Naive thymus-derived CD4-positive, alpha-beta T cell (primary cell): ENCODE results near the gene SPATA3. TPM values are rescaled to one million over a fixed set of nuclear protein-coding genes. Genes with fewer than 3 reads are reported as not detected.

Experiments used
- ATAC-seq: fragments of 150-1000 bp; cut with Tn5 transposase; 2 replicates; pipeline ENCODE4 v1.10.0; 2021; ENCODE audit warnings: mild to moderate bottlenecking, moderate library complexity
- CTCF ChIA-PET: fragments of 350-600 bp; sonication (Branson Sonifier 250); formaldehyde crosslinking; loops from one replicate; lab custom pipeline; 2021; ENCODE audit warnings: antibody characterized with exemption; lab: Charles Lee
- POLR2A ChIA-PET: fragments of 350-600 bp; sonication (Branson Sonifier 250); formaldehyde crosslinking; loops from one replicate; lab custom pipeline; 2021; ENCODE audit warnings: antibody characterized with exemption, inconsistent platforms; lab: Charles Lee
- DNase-seq, 9 donors: peaks; one replicate each; pipeline versions ENCODE4 v3.0.0 to v3.0.0-alpha.2; 2020 to 2022; ENCODE audit warnings: mixed read lengths in 1 of 9
- H3K27ac ChIP-seq: one replicate; pipeline ENCODE4 v1.7.0; 2013; ENCODE audit warnings: mild to moderate bottlenecking, low read depth, low read length, moderate library complexity
- H3K27me3 ChIP-seq, 2 donors: one replicate each; pipeline ENCODE4 v1.7.0; 2013; ENCODE audit warnings: low read length in 2 of 2, mild to moderate bottlenecking in 2 of 2, moderate library complexity in 2 of 2; ENCODE audit not compliant: control insufficient read depth in 2 of 2, insufficient read depth in 2 of 2
- H3K36me3 ChIP-seq, 3 experiments: 1 replicate in 2 of 3; 2 replicates in 1 of 3; pipeline ENCODE4 v1.7.0; 2013; ENCODE audit warnings: low read length in 3 of 3, mild to moderate bottlenecking in 3 of 3, moderate library complexity in 1 of 3; ENCODE audit not compliant: insufficient read depth in 3 of 3, control insufficient read depth in 2 of 3
- H3K4me1 ChIP-seq, 2 donors: one replicate each; pipeline ENCODE4 v1.7.0; 2013; ENCODE audit warnings: low read length in 2 of 2, mild to moderate bottlenecking in 2 of 2, moderate library complexity in 1 of 2; ENCODE audit not compliant: control insufficient read depth in 2 of 2, insufficient read depth in 2 of 2
- H3K4me3 ChIP-seq: 2 replicates; pipeline ENCODE4 v1.7.0; 2013; ENCODE audit warnings: mild to moderate bottlenecking, low read length
- H3K9me3 ChIP-seq, 3 experiments: 1 replicate in 2 of 3; 2 replicates in 1 of 3; pipeline ENCODE4 v1.7.0; 2013; ENCODE audit warnings: low read length in 3 of 3; ENCODE audit not compliant: control insufficient read depth in 2 of 3
- H3K27ac Mint-ChIP-seq, 9 donors: one replicate each; pipeline ENCODE4 v1.8.0; 2020 to 2022; ENCODE audit warnings: mixed read lengths in 9 of 9, mild to moderate bottlenecking in 8 of 9, moderate library complexity in 5 of 9, inconsistent platforms in 2 of 9
- H3K27me3 Mint-ChIP-seq, 5 donors: one replicate each; pipeline ENCODE4 v1.8.0; 2021 to 2022; ENCODE audit warnings: mixed read lengths in 5 of 5, mild to moderate bottlenecking in 1 of 5
- H3K36me3 Mint-ChIP-seq, 5 donors: one replicate each; pipeline ENCODE4 v1.8.0; 2020 to 2022; ENCODE audit warnings: mixed read lengths in 5 of 5, mild to moderate bottlenecking in 3 of 5, inconsistent platforms in 1 of 5
- H3K4me1 Mint-ChIP-seq, 7 donors: one replicate each; pipeline ENCODE4 v1.8.0; 2020 to 2022; ENCODE audit warnings: mixed read lengths in 7 of 7, mild to moderate bottlenecking in 3 of 7, inconsistent platforms in 1 of 7
- H3K4me3 Mint-ChIP-seq, 10 donors: one replicate each; pipeline ENCODE4 v1.8.0; 2020 to 2022; ENCODE audit warnings: mild to moderate bottlenecking in 10 of 10, mixed read lengths in 10 of 10, moderate library complexity in 6 of 10, inconsistent platforms in 2 of 10
- H3K9me3 Mint-ChIP-seq, 11 donors: one replicate each; pipeline ENCODE4 v1.8.0; 2020 to 2022; ENCODE audit warnings: mixed read lengths in 11 of 11, mild to moderate bottlenecking in 4 of 11, inconsistent platforms in 1 of 11, moderate library complexity in 1 of 11
- intact Hi-C, 2 donors: fragments of 100-400 bp; cut with micrococcal nuclease; formaldehyde crosslinking; loops; one replicate each; pipeline ENCODE4 v1.15.1; 2023
- polyA plus RNA-seq, 2 donors: library from polyadenylated mRNA; unstranded; fragments of 300-500 nt; fragmentation: Illumina TruSeq; gene quantifications; one replicate each; pipeline ENCODE4 v1.2.3, GENCODE V29; 2021
- total RNA-seq, 6 experiments: library from RNA in 5 of 6; stranded (reverse) in 5 of 6; gene quantifications; 1 replicate in 5 of 6; 2 replicates in 1 of 6; pipeline ENCODE4 v1.2.3 and lab custom pipeline; 2021 to 2026

Gene SPATA3
- total and polyA plus RNA-seq, 7 experiments from 2014 or later: not detected

DNA sequence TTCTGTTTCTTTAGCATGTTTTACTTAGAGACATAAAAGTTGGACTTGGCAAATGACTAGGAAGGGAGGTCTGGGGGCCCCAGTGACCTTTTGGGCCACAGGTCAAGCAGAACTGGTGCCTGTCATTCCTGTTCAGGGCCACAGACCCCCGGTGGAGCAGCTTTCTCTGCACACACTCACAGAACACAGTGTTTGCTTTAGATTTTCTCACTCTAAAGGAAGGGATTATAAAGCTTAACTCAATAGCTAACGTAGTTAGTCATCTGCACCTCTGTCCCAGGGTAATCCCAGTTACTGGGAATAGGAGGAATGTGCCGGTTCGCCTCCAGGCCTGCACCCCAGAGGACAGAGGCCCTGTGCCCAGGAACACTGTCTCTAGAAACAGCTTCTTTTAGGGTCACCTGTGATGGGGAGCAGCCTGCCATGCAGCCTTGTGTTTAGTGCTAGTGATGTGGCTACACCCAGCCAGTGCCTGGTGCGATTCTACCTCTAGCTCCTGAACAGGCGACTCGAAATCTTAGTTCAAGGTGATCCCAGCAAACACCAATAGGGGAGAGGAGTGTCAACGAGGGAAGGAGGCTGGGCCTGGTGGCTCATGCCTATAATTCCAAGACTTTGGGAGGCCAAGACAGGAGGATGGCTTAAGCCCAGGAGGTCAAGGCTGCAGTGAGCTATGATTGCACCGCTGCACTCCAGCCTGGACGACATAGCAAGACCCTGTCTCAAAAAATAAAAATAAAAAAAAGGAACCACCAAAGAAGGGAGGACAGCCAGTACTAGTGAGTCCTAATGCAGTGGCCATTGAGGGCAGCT is 11.6 kb downstream of the SPATA3 start:
- Histone ChIP-seq H3K4me1 (no peaks in the 10 kb centered on the region), H3K36me3 (no peaks in the 10 kb centered on the region), H3K9me3 (no peaks in the 10 kb centered on the region), H3K27me3 (no peaks in the 10 kb centered on the region), H3K4me3 (no peak overlapping the region), H3K27ac (no peak overlapping the region)
- Mint-ChIP-seq H3K36me3 (peaks cover 0 to 9% (median 5%) of the 10 kb centered on the region in 5 donors), H3K4me3 (no peak overlapping the region), H3K27me3 (peaks cover 0 to 18% (median 10%) of the 10 kb centered on the region in 5 donors), H3K9me3 (peaks cover 0 to 12% (median 5%) of the 10 kb centered on the region in 11 donors), H3K4me1 (no peaks in the 10 kb centered on the region), H3K27ac (no peak overlapping the region)
- DNase-seq (no peak), ATAC-seq (no peak)
- intact Hi-C loops: no loop called here
- ChIA-PET CTCF (interaction anchor here (0.7 to 1.1 kb wide), 2 partner anchors 20 to 211 kb away, joined by 3 to 5 read pairs; no protein-coding TSS in a partner anchor), POLR2A (interaction anchor here (0.6 kb wide), 1 partner anchor 88 kb away, joined by 3 read pairs; no protein-coding TSS in a partner anchor)

DNA sequence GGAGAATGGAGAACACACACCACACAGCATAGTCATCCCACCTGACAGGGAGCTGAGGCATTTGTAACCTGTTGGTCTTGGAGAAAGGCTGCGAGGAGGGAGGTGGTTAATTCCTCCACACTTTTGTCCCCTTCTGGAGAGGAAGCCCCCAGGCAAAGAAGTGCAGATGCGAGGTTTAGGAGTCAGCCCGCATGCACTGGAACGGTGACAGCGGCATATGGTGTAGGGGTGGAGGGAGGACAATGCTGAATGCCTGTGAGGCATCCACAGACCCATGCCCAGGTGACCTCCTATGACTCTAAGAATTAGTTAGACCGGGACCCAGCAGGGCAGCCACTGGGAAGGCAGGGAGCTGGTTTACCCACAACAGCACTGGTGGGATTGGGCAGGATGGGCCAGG is 12.2 kb downstream of the SPATA3 start:
- CTCF ChIA-PET: interaction anchor here (0.5 kb wide), 1 partner anchor 40 kb away, joined by 3 read pairs; no protein-coding TSS in a partner anchor
- H3K27me3 Mint-ChIP-seq: peaks cover 0 to 15% (median 10%) of the 10 kb centered on the region in 5 donors

GRCh38 chr2:231009236-231009919 is 13.5 kb downstream of the SPATA3 start:
- CTCF ChIA-PET: no interaction called here
- H3K36me3 ChIP-seq: no peaks in the 10 kb centered on the region
- no peak overlapping the region for H3K27ac ChIP-seq
- Mint-ChIP-seq H3K4me1 (no peaks in the 10 kb centered on the region), H3K27me3 (peaks cover under 1 to 14% (median 10%) of the 10 kb centered on the region in 5 donors), H3K9me3 (peaks cover 0 to 12% (median 5%) of the 10 kb centered on the region in 11 donors), H3K36me3 (peaks cover 0 to 9% (median 5%) of the 10 kb centered on the region in 5 donors), H3K27ac (no peak overlapping the region), H3K4me3 (no peak overlapping the region)
- no peak for DNase-seq
- H3K4me3 ChIP-seq: no peak overlapping the region
- POLR2A ChIA-PET: no interaction called here
- H3K27me3 ChIP-seq: no peaks in the 10 kb centered on the region
- no peak for ATAC-seq
- intact Hi-C loops: no loop called here
- H3K9me3 ChIP-seq: no peaks in the 10 kb centered on the region
- H3K4me1 ChIP-seq: no peaks in the 10 kb centered on the region

More for the DNA sequence above, 12.2 kb downstream of the SPATA3 start:
- H3K4me1 Mint-ChIP-seq: no peaks in the 10 kb centered on the region
- H3K9me3 Mint-ChIP-seq: peaks cover 0 to 12% (median 5%) of the 10 kb centered on the region in 11 donors
- no peak overlapping the region for H3K4me3 Mint-ChIP-seq
- H3K4me3 ChIP-seq: no peak overlapping the region
- intact Hi-C loops: no loop called here
- H3K9me3 ChIP-seq: no peaks in the 10 kb centered on the region
- no peak overlapping the region for H3K27ac Mint-ChIP-seq
- no peak overlapping the region for H3K27ac ChIP-seq
- no peaks in the 10 kb centered on the region for H3K4me1 ChIP-seq
- H3K36me3 ChIP-seq: no peaks in the 10 kb centered on the region
- peak; percentile 8 for ATAC-seq
- H3K27me3 ChIP-seq: no peaks in the 10 kb centered on the region
- POLR2A ChIA-PET: no interaction called here
- DNase-seq: no peak
- H3K36me3 Mint-ChIP-seq: peaks cover 0 to 9% (median 5%) of the 10 kb centered on the region in 5 donors

DNA sequence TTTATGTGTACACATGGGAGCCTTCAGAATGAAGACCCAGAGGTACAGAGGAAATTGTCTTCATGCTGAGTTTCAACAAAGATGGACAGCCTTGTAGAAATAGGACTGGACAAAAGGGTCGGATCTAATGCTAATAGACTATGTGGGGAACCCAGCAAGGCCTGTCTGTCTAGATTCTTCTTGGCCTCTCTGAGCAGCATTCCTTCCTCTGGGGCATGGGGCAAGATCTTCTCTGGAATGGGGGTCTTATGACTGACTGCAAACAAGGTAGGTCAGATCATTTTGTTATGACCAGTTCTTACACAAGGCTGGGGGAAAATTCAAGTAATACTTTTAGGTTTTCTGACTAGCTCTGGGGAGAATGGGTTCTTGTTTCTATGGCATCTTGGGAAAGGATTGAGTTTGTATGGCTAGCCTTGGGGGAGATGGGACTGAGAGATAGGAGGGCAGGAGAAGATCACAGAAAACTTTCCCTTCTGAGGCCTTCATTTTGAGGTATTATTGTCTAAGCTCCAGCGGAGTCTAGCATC is 14.3 kb downstream of the SPATA3 start:
- H3K9me3 Mint-ChIP-seq: peaks cover 0 to 5% (median 3%) of the 10 kb centered on the region in 11 donors
- H3K27me3 Mint-ChIP-seq: peaks cover 6 to 17% (median 10%) of the 10 kb centered on the region in 5 donors
- Histone ChIP-seq H3K4me1 (no peaks in the 10 kb centered on the region), H3K36me3 (no peaks in the 10 kb centered on the region), H3K4me3 (no peak overlapping the region), H3K9me3 (no peaks in the 10 kb centered on the region), H3K27ac (no peak overlapping the region), H3K27me3 (no peaks in the 10 kb centered on the region)
- no peaks in the 10 kb centered on the region for H3K4me1 Mint-ChIP-seq
- intact Hi-C loops: no loop called here
- no peak overlapping the region for H3K4me3 Mint-ChIP-seq
- POLR2A ChIA-PET: no interaction called here
- H3K36me3 Mint-ChIP-seq: peaks cover 0 to 4% (median 4%) of the 10 kb centered on the region in 5 donors
- no peak for DNase-seq
- ATAC-seq: no peak
- CTCF ChIA-PET: no interaction called here
- H3K27ac Mint-ChIP-seq: no peak overlapping the region

DNA sequence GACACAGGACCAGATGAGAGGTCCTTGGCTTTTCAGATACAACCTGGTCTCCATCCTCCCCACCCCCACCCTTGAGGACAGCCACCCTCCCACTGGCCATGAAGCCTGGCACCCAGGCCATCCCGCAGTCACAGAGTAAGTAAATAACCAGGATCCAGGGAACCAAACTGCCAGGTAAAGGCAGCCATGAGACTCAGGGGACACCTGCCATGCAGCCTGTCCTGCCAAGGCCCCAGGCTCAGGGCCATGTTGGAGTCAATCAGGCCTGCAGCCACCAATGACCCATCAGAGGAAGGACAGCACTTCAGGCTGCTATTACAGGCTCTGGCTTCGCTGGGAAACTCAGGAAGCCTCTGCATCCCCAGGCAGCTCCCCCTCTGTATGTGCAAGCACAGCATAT is 15.6 kb downstream of the SPATA3 start:
- Histone ChIP-seq H3K4me3 (no peak overlapping the region), H3K27me3 (no peaks in the 10 kb centered on the region), H3K4me1 (no peaks in the 10 kb centered on the region), H3K9me3 (no peaks in the 10 kb centered on the region), H3K36me3 (no peaks in the 10 kb centered on the region), H3K27ac (no peak overlapping the region)
- ChIA-PET CTCF (interaction anchor here (0.7 kb wide), 1 partner anchor 217 kb away, joined by 3 read pairs; no protein-coding TSS in a partner anchor), POLR2A (no interaction called here)
- Mint-ChIP-seq H3K27ac (no peak overlapping the region), H3K4me3 (no peak overlapping the region), H3K27me3 (peaks cover 6 to 17% (median 10%) of the 10 kb centered on the region in 5 donors), H3K9me3 (peaks cover 0 to 1% (median 0%) of the 10 kb centered on the region in 11 donors), H3K4me1 (no peaks in the 10 kb centered on the region), H3K36me3 (no peaks in the 10 kb centered on the region)
- intact Hi-C loops: no loop called here
- DNase-seq (no peak), ATAC-seq (no peak)

DNA sequence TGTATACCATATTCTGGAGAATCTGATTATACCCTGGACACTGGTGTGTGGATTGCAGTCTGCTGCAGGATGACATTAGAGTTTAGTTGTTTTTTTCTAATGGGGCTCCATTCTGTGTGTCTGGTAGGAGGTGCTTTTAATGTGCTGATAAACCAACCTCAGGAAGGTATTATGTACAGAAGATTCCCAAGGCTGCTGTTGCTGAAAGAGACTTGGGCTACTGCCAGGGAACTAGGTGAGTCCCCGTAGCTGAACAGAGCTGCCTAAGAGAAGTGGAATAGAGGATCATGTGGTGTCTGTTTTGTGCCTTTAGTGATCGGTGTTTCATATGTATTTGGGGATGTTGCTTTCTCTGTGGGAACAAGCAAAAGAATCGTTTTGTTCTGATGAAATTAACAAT is 16.5 kb downstream of the SPATA3 start:
- H3K27me3 Mint-ChIP-seq: peaks cover 10 to 23% (median 14%) of the 10 kb centered on the region in 5 donors
- Histone ChIP-seq H3K4me1 (no peaks in the 10 kb centered on the region), H3K27ac (no peak overlapping the region), H3K36me3 (no peaks in the 10 kb centered on the region), H3K4me3 (no peak overlapping the region), H3K9me3 (no peaks in the 10 kb centered on the region), H3K27me3 (no peaks in the 10 kb centered on the region)
- ATAC-seq: no peak
- no peaks in the 10 kb centered on the region for H3K9me3 Mint-ChIP-seq
- ChIA-PET POLR2A (no interaction called here), CTCF (interaction anchor here (0.7 kb wide), 1 partner anchor 216 kb away, joined by 3 read pairs; no protein-coding TSS in a partner anchor)
- H3K4me1 Mint-ChIP-seq: no peaks in the 10 kb centered on the region
- H3K36me3 Mint-ChIP-seq: peaks cover 0 to 4% (median 0%) of the 10 kb centered on the region in 5 donors
- intact Hi-C loops: no loop called here
- no peak overlapping the region for H3K27ac Mint-ChIP-seq
- DNase-seq: no peak
- no peak overlapping the region for H3K4me3 Mint-ChIP-seq
